ENCODE measurements around the gene CRB1.

Gene CRB1

GRCh38 chr1:197466813-197467212 lies 198.8 kb downstream of the CRB1 start:
- Histone ChIP-seq H3K27ac (no peak overlapping the region), H3K27me3 (ENCODE audit: insufficient read depth, low read depth, severe bottlenecking) (no peaks in the 10 kb centered on the region), H3K4me3 (ENCODE audit: low read depth, low read length) (no peak overlapping the region), H3K36me3 (no peaks in the 10 kb centered on the region), H3K9me3 (ENCODE audit: severe bottlenecking) (no peaks in the 10 kb centered on the region)
- TF ChIP-seq CTCF (IDR thresholded peaks at IDR 0.05; ENCODE audit: low read depth, low read length): no peak
- DNase-seq: no peak

GRCh38 chr1:197467881-197468280 lies 199.8 kb downstream of the CRB1 start:
- H3K36me3 ChIP-seq: no peaks in the 10 kb centered on the region
- TF ChIP-seq CTCF (IDR thresholded peaks at IDR 0.05; ENCODE audit: low read depth, low read length): no peak
- H3K27ac ChIP-seq: no peak overlapping the region
- DNase-seq: no peak
- no peak overlapping the region for H3K4me3 ChIP-seq (ENCODE audit: low read depth, low read length)
- H3K9me3 ChIP-seq (ENCODE audit: severe bottlenecking): no peaks in the 10 kb centered on the region
- no peaks in the 10 kb centered on the region for H3K27me3 ChIP-seq (ENCODE audit: insufficient read depth, low read depth, severe bottlenecking)

GRCh38 chr1:197468543-197469175 lies 200.6 kb downstream of the CRB1 start:
- no peaks in the 10 kb centered on the region for H3K27me3 ChIP-seq (ENCODE audit: insufficient read depth, low read depth, severe bottlenecking)
- H3K4me3 ChIP-seq (ENCODE audit: low read depth, low read length): no peak overlapping the region
- DNase-seq: no peak
- H3K27ac ChIP-seq: no peak overlapping the region
- TF ChIP-seq CTCF (IDR thresholded peaks at IDR 0.05; ENCODE audit: low read depth, low read length): no peak
- H3K9me3 ChIP-seq (ENCODE audit: severe bottlenecking): no peaks in the 10 kb centered on the region
- H3K36me3 ChIP-seq: no peaks in the 10 kb centered on the region

DNA sequence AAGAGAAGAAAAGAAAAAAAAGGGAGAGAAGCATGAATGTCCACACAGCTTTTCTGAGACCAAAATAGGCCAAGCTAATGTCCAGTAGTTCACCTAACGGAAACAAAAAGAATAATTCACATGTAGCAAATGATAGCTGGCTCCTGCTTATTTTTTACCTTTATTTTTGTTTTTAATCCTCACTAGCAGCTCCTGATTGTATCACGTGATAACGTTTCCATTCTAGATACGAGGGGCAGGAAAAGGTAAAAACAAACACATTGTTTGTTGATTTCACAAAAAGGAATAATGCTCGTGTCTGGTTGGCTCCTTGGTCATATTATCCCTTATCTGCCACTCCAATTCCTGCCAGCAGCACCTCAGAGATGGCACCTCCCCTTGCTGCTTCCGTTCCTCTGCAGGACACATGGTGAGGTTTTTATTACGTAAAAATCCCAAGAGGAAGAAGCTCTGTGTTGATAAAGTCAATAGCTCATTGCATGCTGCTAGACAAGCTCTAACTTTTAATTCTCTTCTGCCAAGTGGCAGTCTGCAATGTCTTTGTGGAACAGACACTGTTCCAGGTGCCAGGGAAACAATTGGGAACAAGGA lies 201.7 kb downstream of the CRB1 start:
- Histone ChIP-seq H3K27ac (no peak overlapping the region), H3K4me3 (ENCODE audit: low read depth, low read length) (no peak overlapping the region), H3K9me3 (ENCODE audit: severe bottlenecking) (no peaks in the 10 kb centered on the region), H3K27me3 (ENCODE audit: insufficient read depth, low read depth, severe bottlenecking) (no peaks in the 10 kb centered on the region), H3K36me3 (no peaks in the 10 kb centered on the region)
- no peak for TF ChIP-seq CTCF (IDR thresholded peaks at IDR 0.05; ENCODE audit: low read depth, low read length)
- no peak for DNase-seq

DNA sequence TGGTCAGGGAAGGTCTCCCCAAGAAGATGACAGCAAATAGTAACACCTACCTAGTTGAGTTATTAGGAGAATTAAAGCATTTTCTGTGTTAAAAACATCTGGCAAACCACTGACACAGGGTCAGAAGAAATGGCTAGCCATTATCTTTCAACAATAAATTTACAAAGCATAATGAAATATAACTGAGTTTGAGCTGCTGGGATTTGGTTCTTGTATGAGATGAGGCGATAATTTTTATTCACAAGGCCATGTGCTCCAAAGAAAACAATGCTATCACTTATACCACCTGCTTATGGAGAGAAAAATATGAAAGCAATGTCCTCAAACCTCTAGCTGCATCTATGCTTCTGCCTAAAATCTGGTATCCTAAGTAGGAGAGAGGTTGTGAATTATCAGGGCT lies 202.3 kb downstream of the CRB1 start:
- no peak overlapping the region for H3K4me3 ChIP-seq (ENCODE audit: low read depth, low read length)
- no peak for DNase-seq
- no peaks in the 10 kb centered on the region for H3K36me3 ChIP-seq
- no peak overlapping the region for H3K27ac ChIP-seq
- no peaks in the 10 kb centered on the region for H3K9me3 ChIP-seq (ENCODE audit: severe bottlenecking)
- H3K27me3 ChIP-seq (ENCODE audit: insufficient read depth, low read depth, severe bottlenecking): no peaks in the 10 kb centered on the region
- no peak for TF ChIP-seq CTCF (IDR thresholded peaks at IDR 0.05; ENCODE audit: low read depth, low read length)

Measured in WERI-Rb-1 (cell line).